ENCODE measurements around the gene DLD.

Gene DLD

GRCh38 chr7:107900496-107901015, 9.6 kb downstream of the DLD start:
- TF ChIP-seq RARB (CRISPR knock-in tag; IDR thresholded peaks at IDR 0.05) (no peak), ESRRG (CRISPR knock-in tag; IDR thresholded peaks at IDR 0.05) (no peak), TCF4 (CRISPR knock-in tag; IDR thresholded peaks at IDR 0.05; ENCODE audit: borderline replicate concordance) (no peak)
- no peak for ATAC-seq

DNA sequence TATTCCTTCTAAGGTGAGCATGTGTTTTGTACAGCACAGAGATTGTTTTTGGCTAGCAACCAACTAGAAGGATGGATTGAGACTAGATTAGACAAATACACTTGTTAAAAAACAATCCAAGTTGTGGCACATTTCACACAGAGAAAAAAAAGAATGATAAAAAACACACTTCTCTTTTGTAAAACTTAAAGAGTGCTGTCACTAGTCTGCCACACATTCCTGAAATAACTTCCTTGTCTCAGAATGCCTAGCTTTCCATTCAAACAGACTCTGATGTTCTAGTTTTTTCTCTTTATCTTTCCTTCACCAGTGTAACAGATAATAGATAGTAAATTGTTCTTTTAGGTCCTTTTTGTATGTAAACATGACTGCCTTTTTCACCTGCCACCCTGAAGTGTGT, 11.4 kb downstream of the DLD start:
- no peak for TF ChIP-seq BACH2 (CRISPR knock-in tag; IDR thresholded peaks at IDR 0.05; ENCODE audit: borderline replicate concordance)
- peak; percentile 59 for TF ChIP-seq ISL1 (CRISPR knock-in tag; IDR thresholded peaks at IDR 0.05)
- TF ChIP-seq TSHZ2 (CRISPR knock-in tag; IDR thresholded peaks at IDR 0.05): no peak
- TF ChIP-seq ESRRG (CRISPR knock-in tag; IDR thresholded peaks at IDR 0.05): no peak
- no peak for TF ChIP-seq GLIS3 (CRISPR knock-in tag; IDR thresholded peaks at IDR 0.05)
- TF ChIP-seq PATZ1 (CRISPR knock-in tag; IDR thresholded peaks at IDR 0.05; ENCODE audit: borderline replicate concordance): no peak
- 0 out of 2 replicates have a peak, but pooled peaks have one; percentile 17 for TF ChIP-seq CSDC2 (CRISPR knock-in tag; IDR thresholded peaks at IDR 0.05)
- TF ChIP-seq ZNF8 (CRISPR knock-in tag; IDR thresholded peaks at IDR 0.05): no peak
- no peak for TF ChIP-seq OSR1 (CRISPR knock-in tag; IDR thresholded peaks at IDR 0.05)
- TF ChIP-seq PPARA (CRISPR knock-in tag; IDR thresholded peaks at IDR 0.05; ENCODE audit: borderline replicate concordance): no peak
- no peak for TF ChIP-seq CSRNP3 (CRISPR knock-in tag; IDR thresholded peaks at IDR 0.05)
- ATAC-seq: peak; percentile 84

DNA sequence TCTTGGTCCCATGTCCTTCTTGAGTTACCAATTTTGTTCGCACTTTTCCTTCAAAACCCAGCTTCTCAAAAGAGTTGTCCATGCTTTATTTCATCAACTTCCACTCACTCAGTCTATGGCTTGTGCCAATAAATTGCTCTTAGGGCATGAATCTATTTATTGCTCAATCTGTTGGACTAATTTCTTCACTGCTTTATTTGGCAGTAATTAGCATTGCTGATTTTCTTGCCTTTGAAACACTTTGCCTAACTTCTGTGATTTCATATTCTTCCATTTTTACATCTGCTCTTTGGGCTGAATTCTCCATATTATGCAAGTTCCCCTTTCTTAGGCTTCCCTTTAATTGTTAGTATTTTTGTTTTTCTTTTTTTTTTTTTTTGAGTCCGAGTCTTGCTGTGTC, 16.8 kb downstream of the DLD start:
- ATAC-seq: no peak
- no peak for TF ChIP-seq TOX (CRISPR knock-in tag; IDR thresholded peaks at IDR 0.05; ENCODE audit: borderline replicate concordance)
- TF ChIP-seq CSDC2 (CRISPR knock-in tag; IDR thresholded peaks at IDR 0.05): no peak
- no peak for TF ChIP-seq TSHZ2 (CRISPR knock-in tag; IDR thresholded peaks at IDR 0.05)

- TF ChIP-seq ZC3H10 (CRISPR knock-in tag; IDR thresholded peaks at IDR 0.05): no peak
- no peak for ATAC-seq
Observed at GRCh38 chr7:107909445-107909844, 18.5 kb downstream of the DLD start.

- no peak for TF ChIP-seq RARB (CRISPR knock-in tag; IDR thresholded peaks at IDR 0.05)
- peak; percentile 89 for TF ChIP-seq ZNF8 (CRISPR knock-in tag; IDR thresholded peaks at IDR 0.05)
- ATAC-seq: no peak
Observed at GRCh38 chr7:107911981-107912380, 21.0 kb downstream of the DLD start.

- TF ChIP-seq TCF4 (CRISPR knock-in tag; IDR thresholded peaks at IDR 0.05; ENCODE audit: borderline replicate concordance) (no peak), ZNF70 (CRISPR knock-in tag; IDR thresholded peaks at IDR 0.05) (no peak), ISL1 (CRISPR knock-in tag; IDR thresholded peaks at IDR 0.05) (no peak), OSR1 (CRISPR knock-in tag; IDR thresholded peaks at IDR 0.05) (no peak), CSDC2 (CRISPR knock-in tag; IDR thresholded peaks at IDR 0.05) (no peak), ZNF565 (CRISPR knock-in tag; conservative IDR thresholded peaks at IDR 0.05; ENCODE audit: low read depth) (no peak), ZC3H10 (CRISPR knock-in tag; IDR thresholded peaks at IDR 0.05) (no peak), TSHZ2 (CRISPR knock-in tag; IDR thresholded peaks at IDR 0.05) (no peak), ESRRG (CRISPR knock-in tag; IDR thresholded peaks at IDR 0.05) (no peak), PATZ1 (CRISPR knock-in tag; IDR thresholded peaks at IDR 0.05; ENCODE audit: borderline replicate concordance) (no peak), GLIS3 (CRISPR knock-in tag; IDR thresholded peaks at IDR 0.05) (no peak), ZFP3 (CRISPR knock-in tag; IDR thresholded peaks at IDR 0.05) (no peak)
- no peak for ATAC-seq
Observed at GRCh38 chr7:107913851-107914250, 22.9 kb downstream of the DLD start.
